ENCODE measurements around the gene E2F6.

The E2F6 gene

DNA sequence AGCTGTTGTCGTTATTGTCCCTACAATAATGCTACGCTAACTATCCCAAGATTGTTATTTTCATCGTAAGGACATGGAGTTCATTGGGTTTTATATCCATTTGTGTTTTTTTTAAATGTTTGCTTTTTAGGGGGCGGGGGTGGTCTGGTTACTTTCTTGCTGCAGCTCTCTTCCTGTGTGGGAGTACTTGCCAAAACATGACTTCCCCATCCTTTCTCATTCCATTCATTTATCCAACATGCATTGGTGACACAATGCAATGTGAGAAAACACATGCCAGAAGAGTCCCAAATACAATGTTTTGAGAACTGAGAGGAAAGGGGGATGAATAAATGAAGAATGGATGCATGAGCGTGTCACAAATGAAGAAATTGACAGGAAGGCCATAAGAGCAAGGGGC is 55.9 kb downstream of the E2F6 start:
- ChIA-PET POLR2A (ENCODE audit: low non-redundant PET) (no interaction called here), CTCF (no interaction called here)
- no peak overlapping the region for H3K27ac ChIP-seq
- DNase-seq (ENCODE audit: low spot score) = no peak
- TF ChIP-seq, protein P1, sequence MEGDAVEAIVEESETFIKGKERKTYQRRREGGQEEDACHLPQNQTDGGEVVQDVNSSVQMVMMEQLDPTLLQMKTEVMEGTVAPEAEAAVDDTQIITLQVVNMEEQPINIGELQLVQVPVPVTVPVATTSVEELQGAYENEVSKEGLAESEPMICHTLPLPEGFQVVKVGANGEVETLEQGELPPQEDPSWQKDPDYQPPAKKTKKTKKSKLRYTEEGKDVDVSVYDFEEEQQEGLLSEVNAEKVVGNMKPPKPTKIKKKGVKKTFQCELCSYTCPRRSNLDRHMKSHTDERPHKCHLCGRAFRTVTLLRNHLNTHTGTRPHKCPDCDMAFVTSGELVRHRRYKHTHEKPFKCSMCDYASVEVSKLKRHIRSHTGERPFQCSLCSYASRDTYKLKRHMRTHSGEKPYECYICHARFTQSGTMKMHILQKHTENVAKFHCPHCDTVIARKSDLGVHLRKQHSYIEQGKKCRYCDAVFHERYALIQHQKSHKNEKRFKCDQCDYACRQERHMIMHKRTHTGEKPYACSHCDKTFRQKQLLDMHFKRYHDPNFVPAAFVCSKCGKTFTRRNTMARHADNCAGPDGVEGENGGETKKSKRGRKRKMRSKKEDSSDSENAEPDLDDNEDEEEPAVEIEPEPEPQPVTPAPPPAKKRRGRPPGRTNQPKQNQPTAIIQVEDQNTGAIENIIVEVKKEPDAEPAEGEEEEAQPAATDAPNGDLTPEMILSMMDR (conservative IDR thresholded peaks at IDR 0.05; ENCODE audit: low read depth) = no peak

DNA sequence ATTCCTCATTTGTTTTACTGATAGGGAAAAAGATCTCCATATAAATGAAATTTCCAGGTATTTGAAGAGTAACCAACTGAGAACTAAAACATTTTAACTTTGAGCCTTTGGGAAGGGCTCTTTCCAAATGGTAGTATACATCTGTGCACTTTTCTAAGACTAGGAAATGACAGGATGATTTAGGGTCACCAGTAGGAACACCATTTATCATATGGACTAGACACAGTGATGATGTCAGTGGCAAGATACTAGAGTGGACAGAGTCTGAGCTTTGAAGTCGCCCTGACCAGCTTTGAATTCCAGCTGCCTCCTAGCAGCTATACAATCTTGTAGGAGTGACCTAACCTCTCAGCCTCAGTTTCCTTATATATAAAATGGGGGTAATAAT is 56.4 kb downstream of the E2F6 start:
- CTCF ChIA-PET = no interaction called here

DNA sequence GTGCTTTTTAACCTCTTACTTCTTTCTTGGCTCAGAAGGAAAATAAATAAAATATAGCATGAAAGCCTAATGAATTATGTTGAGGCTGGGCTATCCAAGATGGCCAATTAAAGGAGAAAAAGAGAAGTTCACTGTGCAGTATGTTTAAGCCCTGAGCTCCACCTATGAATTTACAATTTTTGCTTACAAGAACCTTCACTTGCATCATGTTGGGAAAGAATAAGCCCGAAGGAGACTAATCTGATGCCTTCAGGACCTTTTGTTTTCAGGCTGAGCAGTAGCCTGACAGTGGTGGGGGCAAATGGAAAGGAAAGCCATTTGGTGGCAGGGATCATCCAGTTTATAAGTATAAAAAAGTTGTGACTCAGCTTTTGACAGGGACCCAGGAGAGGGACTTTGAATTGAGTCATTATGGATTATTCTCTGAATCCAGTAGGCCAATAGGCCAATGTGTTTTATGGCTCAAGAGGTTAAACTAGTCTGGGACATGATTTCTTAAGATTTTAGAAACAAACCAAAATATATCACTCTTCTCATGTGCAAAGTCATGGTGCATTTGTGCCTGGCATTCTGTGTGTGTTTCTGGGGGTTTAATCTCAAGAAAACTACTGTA is 56.9 kb downstream of the E2F6 start:
- ChIA-PET POLR2A (ENCODE audit: low non-redundant PET) (no interaction called here), CTCF (interaction anchor here (0.6 to 0.9 kb wide), 2 partner anchors 9 to 731 kb away, joined by 3 to 6 read pairs; no protein-coding TSS in a partner anchor)
- no peak for DNase-seq (ENCODE audit: low spot score)
- TF ChIP-seq, protein P1 (conservative IDR thresholded peaks at IDR 0.05; ENCODE audit: low read depth) = no peak
- H3K27ac ChIP-seq = no peak overlapping the region

More for the DNA sequence above, 56.4 kb downstream of the E2F6 start:
- no peak for DNase-seq (ENCODE audit: low spot score)
- TF ChIP-seq, protein P1 (conservative IDR thresholded peaks at IDR 0.05; ENCODE audit: low read depth) = no peak
- H3K27ac ChIP-seq = no peak overlapping the region
- POLR2A ChIA-PET (ENCODE audit: low non-redundant PET) = no interaction called here

DNA sequence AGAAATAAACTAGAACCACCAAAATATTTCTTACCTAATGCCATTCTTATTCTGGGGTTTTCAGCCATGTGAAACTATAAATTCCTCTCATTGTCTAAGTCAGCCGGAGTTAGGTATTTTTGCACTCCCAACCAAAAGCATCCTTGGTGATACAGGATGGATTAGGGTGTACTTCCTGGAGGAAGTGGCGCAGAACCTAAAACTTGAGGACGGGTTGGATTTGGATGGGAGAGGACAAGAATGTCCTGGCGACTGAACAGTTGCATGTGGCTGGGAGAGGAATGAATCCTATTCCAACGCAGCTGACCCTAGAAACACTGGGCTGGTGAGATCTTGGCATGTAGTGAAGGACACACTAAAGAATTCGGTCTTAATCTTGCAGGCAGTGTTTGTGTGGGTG is 58.5 kb downstream of the E2F6 start:
- TF ChIP-seq, protein P1 (conservative IDR thresholded peaks at IDR 0.05; ENCODE audit: low read depth) = no peak
- no peak for DNase-seq (ENCODE audit: low spot score)
- ChIA-PET CTCF (no interaction called here), POLR2A (ENCODE audit: low non-redundant PET) (no interaction called here)
- no peak overlapping the region for H3K27ac ChIP-seq

DNA sequence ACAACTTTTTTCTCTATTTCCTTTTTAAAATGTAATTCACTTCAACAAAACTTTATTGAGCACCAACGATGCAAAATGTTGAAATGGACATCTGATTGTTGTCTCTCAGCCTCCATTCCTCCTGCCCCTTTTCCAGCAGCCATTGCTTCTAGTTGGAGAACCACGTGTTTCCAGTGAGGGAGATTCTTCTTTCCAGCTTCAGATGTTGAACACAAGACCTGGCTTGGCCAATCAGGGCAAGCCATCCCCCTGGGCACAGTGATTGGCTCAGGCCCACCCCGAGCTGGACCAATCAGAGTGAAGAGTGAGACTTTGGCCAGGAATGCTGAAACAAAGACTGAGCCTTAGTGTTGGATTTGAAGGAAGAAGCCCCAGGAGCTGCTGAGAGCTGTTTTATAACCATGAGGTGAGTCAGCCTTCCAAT is 59.0 kb downstream of the E2F6 start:
- DNase-seq (ENCODE audit: low spot score) = peak; percentile 74
- ChIA-PET POLR2A (ENCODE audit: low non-redundant PET) (no interaction called here), CTCF (no interaction called here)
- TF ChIP-seq, protein P1 (conservative IDR thresholded peaks at IDR 0.05; ENCODE audit: low read depth) = no peak
- no peak overlapping the region for H3K27ac ChIP-seq

DNA sequence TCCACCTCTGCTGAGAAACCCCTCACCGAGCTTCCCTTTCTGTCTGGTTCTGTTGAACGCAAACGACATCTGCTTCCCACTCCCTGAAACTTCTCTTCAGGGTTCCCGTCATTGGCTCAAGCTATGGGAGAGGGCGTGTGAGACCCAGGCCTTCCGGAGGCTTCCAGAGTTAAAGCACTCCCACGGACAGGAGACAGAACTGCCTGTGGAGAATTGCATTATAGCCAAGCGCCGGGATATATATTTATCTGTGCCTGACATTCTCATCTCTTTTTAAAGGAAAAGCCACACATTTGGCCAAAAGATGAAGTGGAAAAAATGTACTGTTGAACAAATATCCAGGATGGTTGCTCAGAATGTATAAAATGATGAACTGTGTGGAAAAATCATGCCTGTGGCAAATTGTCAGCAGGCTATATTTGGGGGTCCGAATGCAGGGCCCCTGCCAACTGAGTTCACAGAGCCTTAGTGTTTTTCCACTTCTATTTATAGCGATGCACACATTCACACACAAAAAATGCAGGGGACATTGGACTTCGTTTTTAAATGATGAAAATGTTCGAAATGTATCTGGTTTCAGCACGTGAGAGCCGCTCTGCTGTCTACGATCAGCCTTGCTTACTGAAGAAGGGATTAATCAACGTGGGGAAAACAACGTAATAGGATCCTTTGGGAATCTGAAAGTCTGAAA is 59.5 kb downstream of the E2F6 start:
- TF ChIP-seq, protein P1 (conservative IDR thresholded peaks at IDR 0.05; ENCODE audit: low read depth) = no peak
- ChIA-PET POLR2A (ENCODE audit: low non-redundant PET) (no interaction called here), CTCF (interaction anchor here (0.6 kb wide), 1 partner anchor 257 kb away, joined by 3 read pairs; no protein-coding TSS in a partner anchor)
- no peak overlapping the region for H3K27ac ChIP-seq
- no peak for DNase-seq (ENCODE audit: low spot score)
